Myocyte (in vitro differentiated cells): Measurements from ENCODE around the gene INPP1. TPM values are rescaled to one million over a fixed set of nuclear protein-coding genes. Genes with fewer than 3 reads are reported as not detected.

Experiments
- DNase-seq: peaks from one replicate; pipeline ENCODE4 v3.0.0-alpha.2; 2012; ENCODE audit warnings: low read depth
- total RNA-seq: library from RNA; depleted of rRNA; stranded (reverse); fragments of >200 nt; gene quantifications from 2 replicates; pipeline ENCODE4 v1.2.3, GENCODE V29; 2014

Gene INPP1
- total RNA-seq, 1 donor from 2014 or later = 19.6 TPM

GRCh38 chr2:190360561-190360960, 17.2 kb downstream of the INPP1 start:
- no peak for DNase-seq

- DNase-seq = no peak
Observed at GRCh38 chr2:190360965-190361364, 17.6 kb downstream of the INPP1 start.

- no peak for DNase-seq
Observed at GRCh38 chr2:190361572-190361971, 18.2 kb downstream of the INPP1 start.

GRCh38 chr2:190362894-190363293, 19.5 kb downstream of the INPP1 start:
- DNase-seq = no peak

GRCh38 chr2:190365499-190366204, 22.3 kb downstream of the INPP1 start:
- no peak for DNase-seq

- no peak for DNase-seq
Observed at GRCh38 chr2:190366248-190366753, 22.9 kb downstream of the INPP1 start.

GRCh38 chr2:190367091-190367490, 23.7 kb downstream of the INPP1 start:
- DNase-seq = no peak

GRCh38 chr2:190369635-190370034, 26.2 kb downstream of the INPP1 start:
- DNase-seq = no peak

- DNase-seq = no peak
Observed at GRCh38 chr2:190376083-190376482, 32.7 kb downstream of the INPP1 start.

- no peak for DNase-seq
Observed at GRCh38 chr2:190376591-190377245, 33.3 kb downstream of the INPP1 start.

GRCh38 chr2:190378880-190379237, 35.5 kb downstream of the INPP1 start:
- DNase-seq = no peak

GRCh38 chr2:190379249-190379964, 36.0 kb downstream of the INPP1 start:
- no peak for DNase-seq

- DNase-seq = no peak
Observed at GRCh38 chr2:190380962-190381412, 37.6 kb downstream of the INPP1 start.

- peak; percentile 38 for DNase-seq
Observed at GRCh38 chr2:190382851-190383250, 39.5 kb downstream of the INPP1 start.

- no peak for DNase-seq
Observed at GRCh38 chr2:190387422-190387821, 44.0 kb downstream of the INPP1 start.

- no peak for DNase-seq
Observed at GRCh38 chr2:190396271-190396670, 52.9 kb downstream of the INPP1 start.

GRCh38 chr2:190402986-190403603, 59.7 kb downstream of the INPP1 start:
- DNase-seq = no peak

- DNase-seq = no peak
Observed at GRCh38 chr2:190404487-190404886, 61.1 kb downstream of the INPP1 start.

- DNase-seq = no peak
Observed at GRCh38 chr2:190405070-190405469, 61.7 kb downstream of the INPP1 start.

GRCh38 chr2:190405995-190406394, 62.6 kb downstream of the INPP1 start:
- no peak for DNase-seq

- no peak for DNase-seq
Observed at GRCh38 chr2:190406805-190407204, 63.4 kb downstream of the INPP1 start.

GRCh38 chr2:190407246-190407661, 63.9 kb downstream of the INPP1 start:
- DNase-seq = no peak
